Kidney epithelial cell (primary cell): ENCODE data around the gene ZNF638. TPM values are rescaled to one million over a fixed set of nuclear protein-coding genes. Genes with fewer than 3 reads are reported as not detected.

Source experiments
- DNase-seq: peaks from one replicate; pipeline ENCODE4 v3.0.0-alpha.2; 2010; ENCODE audit warnings: low read depth
- H3K27me3 ChIP-seq: 2 replicates; pipeline ENCODE4 v1.6.0; 2011; ENCODE audit warnings: low read length; ENCODE audit not compliant: control insufficient read depth, insufficient read depth
- H3K36me3 ChIP-seq: 2 replicates; pipeline ENCODE4 v1.5.1; 2011; ENCODE audit warnings: low read length; ENCODE audit not compliant: control insufficient read depth, insufficient read depth
- H3K4me3 ChIP-seq: 2 replicates; pipeline ENCODE4 v1.5.1; 2011; ENCODE audit warnings: low read depth, mild to moderate bottlenecking, control low read depth, low read length
- total RNA-seq: library from RNA; depleted of rRNA; stranded (reverse); fragments of >200 nt; gene quantifications from 2 replicates; pipeline ENCODE4 v1.2.3, GENCODE V29; 2015
- TF ChIP-seq, protein P1 (sequence below): IDR thresholded peaks from 2 replicates; pipeline ENCODE4 v1.5.1; 2011; ENCODE audit warnings: mild to moderate bottlenecking, moderate library complexity, low read length, control low read depth, inconsistent platforms; ENCODE audit not compliant: insufficient read depth, poor library complexity, severe bottlenecking

ZNF638 gene
- total RNA-seq, 1 donor from 2014 or later = 109 TPM

DNA sequence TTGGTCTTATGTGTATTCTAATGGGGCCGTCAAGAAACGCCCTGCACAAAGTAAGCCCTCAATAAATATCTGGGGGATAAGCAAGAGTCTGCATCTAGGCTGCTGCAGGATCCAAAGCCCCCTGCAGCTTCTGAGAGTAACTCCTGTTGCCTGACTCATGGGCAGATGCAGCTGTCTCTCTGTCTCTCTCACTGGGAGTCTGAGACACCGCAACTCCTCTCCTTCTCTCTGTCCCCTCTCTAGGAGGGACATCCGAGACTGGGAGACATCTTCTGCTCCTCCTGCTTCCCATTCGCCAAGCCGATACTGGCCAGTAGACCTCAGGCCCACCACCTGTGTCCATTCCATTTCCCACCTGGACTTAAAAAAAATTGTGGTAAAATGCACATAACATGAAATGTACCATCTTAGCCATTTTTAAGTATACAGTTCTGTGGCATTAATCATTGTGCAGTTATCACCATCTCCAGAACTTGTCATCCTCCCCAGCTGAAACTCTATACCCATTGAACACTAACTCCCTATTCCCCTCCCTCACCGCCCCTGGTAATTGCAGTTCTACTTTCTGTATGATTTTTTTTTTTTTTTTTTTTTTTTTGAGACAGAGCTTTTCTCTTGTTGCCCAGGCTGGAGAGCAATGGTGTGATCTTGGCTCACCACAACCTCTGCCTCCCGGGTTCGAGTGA, 141.9 kb downstream of the ZNF638 start:
- Histone ChIP-seq H3K4me3 (no peak overlapping the region), H3K36me3 (no peaks in the 10 kb centered on the region), H3K27me3 (no peaks in the 10 kb centered on the region)
- DNase-seq = no peak
- TF ChIP-seq, protein P1, sequence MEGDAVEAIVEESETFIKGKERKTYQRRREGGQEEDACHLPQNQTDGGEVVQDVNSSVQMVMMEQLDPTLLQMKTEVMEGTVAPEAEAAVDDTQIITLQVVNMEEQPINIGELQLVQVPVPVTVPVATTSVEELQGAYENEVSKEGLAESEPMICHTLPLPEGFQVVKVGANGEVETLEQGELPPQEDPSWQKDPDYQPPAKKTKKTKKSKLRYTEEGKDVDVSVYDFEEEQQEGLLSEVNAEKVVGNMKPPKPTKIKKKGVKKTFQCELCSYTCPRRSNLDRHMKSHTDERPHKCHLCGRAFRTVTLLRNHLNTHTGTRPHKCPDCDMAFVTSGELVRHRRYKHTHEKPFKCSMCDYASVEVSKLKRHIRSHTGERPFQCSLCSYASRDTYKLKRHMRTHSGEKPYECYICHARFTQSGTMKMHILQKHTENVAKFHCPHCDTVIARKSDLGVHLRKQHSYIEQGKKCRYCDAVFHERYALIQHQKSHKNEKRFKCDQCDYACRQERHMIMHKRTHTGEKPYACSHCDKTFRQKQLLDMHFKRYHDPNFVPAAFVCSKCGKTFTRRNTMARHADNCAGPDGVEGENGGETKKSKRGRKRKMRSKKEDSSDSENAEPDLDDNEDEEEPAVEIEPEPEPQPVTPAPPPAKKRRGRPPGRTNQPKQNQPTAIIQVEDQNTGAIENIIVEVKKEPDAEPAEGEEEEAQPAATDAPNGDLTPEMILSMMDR = no peak

DNA sequence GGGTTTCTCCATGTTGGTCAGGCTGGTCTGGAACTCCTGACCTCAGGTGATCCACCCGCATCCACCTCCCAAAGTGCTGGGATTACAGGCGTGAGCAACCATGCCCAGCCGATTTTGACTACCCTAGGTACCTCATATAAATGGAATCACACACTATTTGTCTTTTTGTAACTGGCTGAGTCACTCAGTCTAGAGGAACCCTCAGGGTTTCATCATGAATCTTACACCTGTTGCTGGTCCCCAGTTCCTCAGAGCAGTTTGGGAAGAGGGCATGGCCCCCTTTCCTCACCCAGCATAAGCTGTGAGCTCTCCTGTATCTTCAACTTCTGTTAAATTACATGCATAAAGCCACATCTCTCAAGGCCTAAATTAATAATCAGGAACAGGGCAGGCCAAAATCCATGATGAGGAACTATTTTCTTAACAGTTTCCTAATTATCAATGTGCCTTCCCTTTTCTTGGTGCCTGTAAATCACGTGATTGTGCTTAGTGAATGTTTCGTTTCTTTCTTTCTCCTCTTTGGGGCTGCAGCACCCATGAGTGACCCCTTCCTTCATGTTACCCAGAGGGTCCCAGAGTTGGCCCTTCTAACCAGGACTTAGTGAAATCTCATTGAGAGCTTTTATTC, 142.6 kb downstream of the ZNF638 start:
- Histone ChIP-seq H3K27me3 (no peaks in the 10 kb centered on the region), H3K36me3 (no peaks in the 10 kb centered on the region), H3K4me3 (no peak overlapping the region)
- TF ChIP-seq, protein P1 = no peak
- DNase-seq = no peak

DNA sequence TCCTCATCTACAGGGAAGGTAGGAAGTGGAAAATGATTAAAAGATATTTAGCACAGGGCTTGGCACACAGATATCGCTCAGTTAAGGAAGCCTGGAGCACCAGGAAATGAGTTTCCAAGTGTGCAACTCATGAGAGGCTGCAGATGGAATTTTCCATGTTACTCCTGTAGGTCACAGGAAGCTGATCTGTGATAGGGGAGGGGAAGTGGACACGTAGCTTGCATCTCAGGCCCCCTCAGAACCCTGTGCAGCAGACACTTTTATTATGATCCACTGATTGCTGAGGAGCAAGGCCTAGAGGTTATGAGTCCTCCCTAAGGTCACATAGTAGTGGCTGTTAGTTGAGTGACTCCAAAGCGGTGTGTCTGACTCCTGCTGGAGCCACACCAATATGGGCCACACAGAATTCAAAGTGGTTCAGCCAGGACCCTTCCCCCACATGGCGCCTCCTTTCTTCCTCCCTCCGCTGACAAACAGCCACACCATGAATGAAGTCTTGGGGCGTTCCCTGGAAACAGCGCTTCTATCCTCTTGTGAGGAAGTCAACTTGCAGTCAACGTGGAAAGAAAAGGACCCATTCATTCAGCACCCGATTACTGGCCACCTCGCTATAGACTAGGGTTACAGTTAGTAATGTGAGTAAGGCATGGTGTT, 143.3 kb downstream of the ZNF638 start:
- no peaks in the 10 kb centered on the region for H3K27me3 ChIP-seq
- no peak overlapping the region for H3K4me3 ChIP-seq
- TF ChIP-seq, protein P1 = no peak
- no peak for DNase-seq
- no peaks in the 10 kb centered on the region for H3K36me3 ChIP-seq

DNA sequence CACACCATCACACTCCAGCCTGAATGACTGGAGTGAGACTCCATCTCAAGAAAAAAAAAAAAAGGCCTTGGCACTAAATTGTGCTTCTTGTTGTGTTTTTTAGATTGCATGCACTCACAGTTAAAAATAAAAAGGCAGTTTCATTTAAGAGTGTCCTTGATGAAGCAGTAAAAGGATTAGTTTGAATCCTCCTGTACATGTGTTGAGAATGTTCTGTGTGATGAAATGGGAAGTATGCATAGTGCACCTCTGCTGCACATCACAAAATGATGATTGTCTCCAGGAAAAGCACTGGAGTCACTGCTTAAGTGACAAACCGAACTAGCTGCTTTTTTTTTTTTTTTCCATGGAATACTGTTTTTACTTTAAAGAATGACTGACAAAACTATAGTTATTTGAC, 144.9 kb downstream of the ZNF638 start:
- Histone ChIP-seq H3K27me3 (no peaks in the 10 kb centered on the region), H3K36me3 (no peaks in the 10 kb centered on the region), H3K4me3 (no peak overlapping the region)
- TF ChIP-seq, protein P1 = no peak
- no peak for DNase-seq

DNA sequence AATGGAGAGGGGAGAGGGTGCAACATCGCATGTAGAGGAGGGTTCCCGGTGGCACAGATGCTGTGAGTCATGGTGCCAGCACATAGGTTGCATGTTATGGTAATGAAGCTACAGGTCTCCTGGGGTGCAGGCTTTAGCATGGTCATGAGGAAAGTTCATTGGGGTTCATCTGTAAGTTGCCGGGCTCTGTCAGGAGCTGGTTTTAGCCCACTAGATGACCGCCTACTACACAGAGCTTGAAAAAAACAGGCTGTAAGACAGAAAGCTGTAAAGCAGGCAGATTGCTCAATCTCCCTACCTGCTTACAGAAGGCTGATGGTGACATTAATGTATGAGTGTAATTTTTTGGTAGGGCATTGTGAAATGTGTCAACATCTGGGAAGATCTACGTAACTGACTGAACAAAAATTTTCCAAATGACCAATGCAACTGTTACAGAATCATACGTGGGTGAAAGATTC, 145.7 kb downstream of the ZNF638 start:
- TF ChIP-seq, protein P1 = no peak
- Histone ChIP-seq H3K4me3 (no peak overlapping the region), H3K27me3 (no peaks in the 10 kb centered on the region), H3K36me3 (no peaks in the 10 kb centered on the region)
- no peak for DNase-seq
